Activated naive CD8-positive, alpha-beta T cell treated with anti-CD3 and anti-CD28 coated beads, Interleukin-2, amount 10 ng/mL, durations not matched to agents 7 days and 5 days (primary cell): ENCODE data around the gene PRSS38. TPM values are rescaled to one million over a fixed set of nuclear protein-coding genes. Genes with fewer than 3 reads are reported as not detected.
A peak's percentile ranks its signal among the peaks of the same experiment; 100 is the strongest.

Source experiments
- ATAC-seq: fragments of 150-1000 bp; cut with Tn5 transposase; one replicate; pipeline ENCODE4 v1.10.0; 2021; ENCODE audit warnings: low read depth, moderate library complexity
- POLR2A ChIA-PET: fragments of 350-600 bp; sonication (Branson Sonifier 250); formaldehyde crosslinking; loops from one replicate; lab custom pipeline; 2021; ENCODE audit warnings: antibody characterized with exemption; lab: Charles Lee
- DNase-seq: peaks from one replicate; pipeline ENCODE4 v3.0.0; 2021
- H3K27ac Mint-ChIP-seq: one replicate; pipeline ENCODE4 v1.8.0; 2022; ENCODE audit warnings: mild to moderate bottlenecking, mixed read lengths
- H3K27me3 Mint-ChIP-seq: one replicate; pipeline ENCODE4 v1.8.0; 2022; ENCODE audit warnings: mild to moderate bottlenecking, moderate library complexity, mixed read lengths
- H3K36me3 Mint-ChIP-seq: one replicate; pipeline ENCODE4 v1.8.0; 2021; ENCODE audit warnings: mild to moderate bottlenecking, mixed read lengths
- H3K4me1 Mint-ChIP-seq: one replicate; pipeline ENCODE4 v1.8.0; 2021; ENCODE audit warnings: mixed read lengths
- H3K4me3 Mint-ChIP-seq: one replicate; pipeline ENCODE4 v1.8.0; 2022; ENCODE audit warnings: mild to moderate bottlenecking, moderate library complexity, mixed read lengths
- H3K9me3 Mint-ChIP-seq: one replicate; pipeline ENCODE4 v1.8.0; 2021; ENCODE audit warnings: mixed read lengths
- total RNA-seq, 2 experiments: library from RNA; stranded (reverse); gene quantifications; one replicate each; pipeline ENCODE4 v1.2.3, GENCODE V29; 2021

Gene PRSS38
- total RNA-seq, 2 experiments from 2014 or later = not detected

- no peak for DNase-seq
- H3K9me3 Mint-ChIP-seq = no peaks in the 10 kb centered on the region
- POLR2A ChIA-PET = no interaction called here
- H3K27me3 Mint-ChIP-seq = peaks cover 2% of the 10 kb centered on the region
- ATAC-seq = no peak
- H3K27ac Mint-ChIP-seq = no peak overlapping the region
- no peaks in the 10 kb centered on the region for H3K36me3 Mint-ChIP-seq
- peaks cover 3% of the 10 kb centered on the region for H3K4me1 Mint-ChIP-seq
- no peak overlapping the region for H3K4me3 Mint-ChIP-seq
Measured at GRCh38 chr1:227793079-227793947, 22.2 kb upstream of the PRSS38 start.

GRCh38 chr1:227793948-227794816 lies 21.3 kb upstream of the PRSS38 start:
- DNase-seq (no peak), ATAC-seq (no peak)
- Mint-ChIP-seq H3K27me3 (peaks cover 3% of the 10 kb centered on the region), H3K9me3 (no peaks in the 10 kb centered on the region), H3K4me3 (no peak overlapping the region), H3K27ac (no peak overlapping the region), H3K4me1 (peaks cover 2% of the 10 kb centered on the region), H3K36me3 (no peaks in the 10 kb centered on the region)
- POLR2A ChIA-PET = no interaction called here

GRCh38 chr1:227794817-227795192 lies 20.7 kb upstream of the PRSS38 start:
- no peak overlapping the region for H3K27ac Mint-ChIP-seq
- no peaks in the 10 kb centered on the region for H3K9me3 Mint-ChIP-seq
- POLR2A ChIA-PET = no interaction called here
- H3K27me3 Mint-ChIP-seq = peaks cover 4% of the 10 kb centered on the region
- no peaks in the 10 kb centered on the region for H3K36me3 Mint-ChIP-seq
- no peak overlapping the region for H3K4me3 Mint-ChIP-seq
- DNase-seq = peak; percentile 28
- ATAC-seq = no peak
- peaks cover 2% of the 10 kb centered on the region for H3K4me1 Mint-ChIP-seq

DNA sequence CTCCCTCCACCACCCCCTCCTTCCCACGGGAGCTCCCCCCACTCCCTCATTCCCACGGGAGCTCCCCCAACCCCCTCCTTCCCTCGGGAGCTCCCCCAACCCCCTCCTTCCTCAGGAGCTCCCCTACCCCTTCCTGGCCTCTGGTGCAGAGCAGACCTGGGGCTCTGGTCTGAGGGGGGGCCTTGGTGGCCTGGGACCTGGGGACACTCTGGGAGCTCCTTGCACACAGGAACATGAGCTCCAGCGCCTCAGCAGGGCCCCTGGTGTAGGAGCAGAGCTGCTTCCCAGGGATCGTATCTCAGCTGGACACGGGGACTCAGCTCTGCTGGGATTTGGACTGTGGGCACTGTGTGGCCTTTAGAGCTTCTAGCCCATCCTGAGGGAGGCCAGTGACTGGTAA lies 19.7 kb upstream of the PRSS38 start:
- ATAC-seq = no peak
- Mint-ChIP-seq H3K27ac (no peak overlapping the region), H3K9me3 (no peaks in the 10 kb centered on the region), H3K36me3 (no peaks in the 10 kb centered on the region), H3K4me1 (peaks cover 2% of the 10 kb centered on the region), H3K27me3 (peaks cover 7% of the 10 kb centered on the region), H3K4me3 (no peak overlapping the region)
- POLR2A ChIA-PET = no interaction called here
- no peak for DNase-seq

- H3K4me3 Mint-ChIP-seq = no peak overlapping the region
- peaks cover 2% of the 10 kb centered on the region for H3K4me1 Mint-ChIP-seq
- POLR2A ChIA-PET = no interaction called here
- no peaks in the 10 kb centered on the region for H3K36me3 Mint-ChIP-seq
- ATAC-seq (no peak), DNase-seq (no peak)
- peaks cover 7% of the 10 kb centered on the region for H3K27me3 Mint-ChIP-seq
- H3K9me3 Mint-ChIP-seq = no peaks in the 10 kb centered on the region
- no peak overlapping the region for H3K27ac Mint-ChIP-seq
Measured at GRCh38 chr1:227796359-227796915, 19.0 kb upstream of the PRSS38 start.

DNA sequence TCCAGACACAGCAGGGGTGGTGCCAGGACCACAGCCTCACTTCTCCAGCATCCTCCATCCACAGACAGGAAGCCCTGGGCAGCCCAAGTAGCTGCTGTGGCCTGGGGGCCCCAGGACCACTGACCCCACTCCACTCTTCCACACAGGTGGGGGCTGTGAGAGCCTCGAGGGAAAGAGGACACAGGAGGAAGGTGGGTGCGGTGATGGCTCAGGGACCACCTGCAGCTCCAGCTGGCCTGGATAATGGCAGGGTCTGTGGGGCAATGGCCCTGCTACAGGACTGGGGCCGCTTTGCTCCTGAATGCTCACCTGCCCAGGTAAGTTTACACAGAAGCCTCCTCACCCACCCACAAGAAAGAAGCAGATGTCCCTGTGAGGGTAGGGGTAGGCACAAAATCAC lies 18.3 kb upstream of the PRSS38 start:
- H3K4me1 Mint-ChIP-seq = peaks cover 2% of the 10 kb centered on the region
- H3K27me3 Mint-ChIP-seq = peaks cover 10% of the 10 kb centered on the region
- POLR2A ChIA-PET = no interaction called here
- DNase-seq = no peak
- H3K36me3 Mint-ChIP-seq = no peaks in the 10 kb centered on the region
- no peak for ATAC-seq
- no peaks in the 10 kb centered on the region for H3K9me3 Mint-ChIP-seq
- no peak overlapping the region for H3K4me3 Mint-ChIP-seq
- no peak overlapping the region for H3K27ac Mint-ChIP-seq

- POLR2A ChIA-PET = no interaction called here
- ATAC-seq = no peak
- no peak for DNase-seq
Measured at GRCh38 chr1:227797625-227798024, 17.9 kb upstream of the PRSS38 start.

GRCh38 chr1:227798078-227798802 lies 17.2 kb upstream of the PRSS38 start:
- Mint-ChIP-seq H3K27me3 (peaks cover 15% of the 10 kb centered on the region), H3K4me3 (no peak overlapping the region), H3K27ac (no peak overlapping the region), H3K4me1 (peaks cover 2% of the 10 kb centered on the region), H3K36me3 (no peaks in the 10 kb centered on the region), H3K9me3 (no peaks in the 10 kb centered on the region)
- POLR2A ChIA-PET = no interaction called here
- ATAC-seq = no peak
- DNase-seq = no peak

More at GRCh38 chr1:227797625-227798024, 17.9 kb upstream of the PRSS38 start:
- no peak overlapping the region for H3K4me3 Mint-ChIP-seq
- peaks cover 2% of the 10 kb centered on the region for H3K4me1 Mint-ChIP-seq
- H3K27me3 Mint-ChIP-seq = peaks cover 13% of the 10 kb centered on the region
- no peak overlapping the region for H3K27ac Mint-ChIP-seq
- H3K9me3 Mint-ChIP-seq = no peaks in the 10 kb centered on the region
- no peaks in the 10 kb centered on the region for H3K36me3 Mint-ChIP-seq

DNA sequence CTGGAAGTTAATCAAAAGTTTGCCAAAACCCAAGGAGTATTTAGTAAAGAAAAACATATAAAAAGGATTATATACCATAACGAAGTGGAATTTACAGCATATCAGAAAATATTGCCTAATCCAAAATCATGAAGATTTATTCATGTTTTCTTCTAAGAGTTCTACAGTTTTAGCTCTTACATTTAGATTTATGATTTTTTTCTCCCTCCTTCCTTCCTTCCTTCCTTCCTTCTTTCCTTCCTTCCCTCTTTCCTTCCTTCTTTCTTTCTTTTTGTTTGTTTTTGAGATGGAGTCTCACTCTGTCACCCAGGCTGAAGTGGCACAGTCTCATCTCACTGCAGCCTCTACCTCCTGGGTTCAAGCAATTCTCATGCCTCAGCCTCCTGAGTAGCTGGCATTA lies 15.7 kb upstream of the PRSS38 start:
- Mint-ChIP-seq H3K27ac (no peak overlapping the region), H3K27me3 (peaks cover 26% of the 10 kb centered on the region), H3K9me3 (peaks cover 4% of the 10 kb centered on the region), H3K4me1 (no peaks in the 10 kb centered on the region), H3K36me3 (peaks cover 1% of the 10 kb centered on the region), H3K4me3 (no peak overlapping the region)
- ATAC-seq (no peak), DNase-seq (no peak)
- POLR2A ChIA-PET = no interaction called here

DNA sequence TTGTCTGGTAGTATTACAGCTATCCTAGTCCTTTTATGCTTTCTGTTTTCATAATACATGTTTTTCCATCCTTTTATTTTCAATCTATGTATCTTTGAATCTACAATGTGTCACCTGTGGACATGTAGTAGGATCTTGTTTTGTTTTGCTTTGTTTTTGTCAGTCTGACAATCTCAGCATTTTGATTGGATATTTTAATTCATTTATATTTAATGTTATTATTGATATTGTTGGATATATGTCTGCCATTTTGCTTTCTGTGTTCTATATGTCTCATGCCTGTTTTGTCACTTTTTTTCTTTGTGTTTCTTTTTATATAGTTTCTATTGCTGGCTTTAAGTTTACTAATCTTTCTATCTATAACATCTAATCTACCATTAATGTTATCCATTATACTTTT lies 11.5 kb upstream of the PRSS38 start:
- ATAC-seq (no peak), DNase-seq (no peak)
- H3K27me3 Mint-ChIP-seq = peaks cover 28% of the 10 kb centered on the region
- peaks cover 1% of the 10 kb centered on the region for H3K36me3 Mint-ChIP-seq
- H3K27ac Mint-ChIP-seq = no peak overlapping the region
- H3K4me3 Mint-ChIP-seq = no peak overlapping the region
- peaks cover 5% of the 10 kb centered on the region for H3K9me3 Mint-ChIP-seq
- H3K4me1 Mint-ChIP-seq = peaks cover 1% of the 10 kb centered on the region
- POLR2A ChIA-PET = no interaction called here

- Mint-ChIP-seq H3K4me3 (no peak overlapping the region), H3K4me1 (peaks cover 1% of the 10 kb centered on the region), H3K27me3 (peaks cover 21% of the 10 kb centered on the region), H3K36me3 (peaks cover 1% of the 10 kb centered on the region), H3K9me3 (peaks cover 8% of the 10 kb centered on the region), H3K27ac (no peak overlapping the region)
- ATAC-seq (no peak), DNase-seq (no peak)
- POLR2A ChIA-PET = no interaction called here
Measured at GRCh38 chr1:227805606-227806197, 9.8 kb upstream of the PRSS38 start.

DNA sequence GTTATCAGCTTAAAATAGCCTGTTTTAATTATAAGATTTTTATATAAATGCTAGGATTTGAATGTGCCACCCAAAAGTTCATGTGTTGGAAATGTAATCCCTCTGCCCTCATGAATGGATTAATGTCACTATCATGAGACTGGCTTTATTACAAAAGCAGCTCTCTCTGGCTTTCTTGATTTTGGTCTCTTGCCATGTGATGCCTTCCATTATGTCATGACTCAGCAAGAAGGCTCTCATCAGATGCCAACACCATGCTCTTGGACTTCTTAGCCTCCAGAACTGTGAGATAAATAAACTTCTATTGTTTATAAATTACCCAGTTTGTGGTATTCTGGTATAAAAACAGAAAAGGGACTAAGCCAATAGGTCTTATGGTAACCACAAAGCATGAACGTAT lies 6.9 kb upstream of the PRSS38 start:
- H3K36me3 Mint-ChIP-seq = peaks cover 1% of the 10 kb centered on the region
- POLR2A ChIA-PET = interaction anchor here (0.6 kb wide), 1 partner anchor 870 kb away, joined by 3 read pairs; no protein-coding TSS in a partner anchor
- ATAC-seq (no peak), DNase-seq (no peak)
- H3K27me3 Mint-ChIP-seq = peaks cover 10% of the 10 kb centered on the region
- H3K4me3 Mint-ChIP-seq = no peak overlapping the region
- H3K4me1 Mint-ChIP-seq = peaks cover 1% of the 10 kb centered on the region
- peaks cover 12% of the 10 kb centered on the region for H3K9me3 Mint-ChIP-seq
- no peak overlapping the region for H3K27ac Mint-ChIP-seq
